H1 (cell line): Measurements from ENCODE around the gene ARHGEF11.

Experiments used
- ATF3 ChIP-seq: IDR thresholded peaks from 2 replicates; pipeline ENCODE4 v1.6.1; 2011; ENCODE audit warnings: low read depth, mild to moderate bottlenecking, low read length; ENCODE audit not compliant: insufficient read depth
- CTCF ChIP-seq, 3 experiments: IDR thresholded peaks; 1 replicate in 2 of 3; 2 replicates in 1 of 3; pipeline versions ENCODE4 v1.5.1 to v1.6.1; 2011; ENCODE audit warnings: low read length in 3 of 3, mild to moderate bottlenecking in 3 of 3, inconsistent platforms in 2 of 3, low read depth in 1 of 3, moderate library complexity in 1 of 3; ENCODE audit not compliant: insufficient read depth in 1 of 3; ENCODE audit errors: control extremely low read depth in 1 of 3
- EGR1 ChIP-seq: IDR thresholded peaks from 2 replicates; pipeline ENCODE4 v1.6.1; 2011; ENCODE audit warnings: low read depth, low read length, borderline replicate concordance
- EP300 ChIP-seq, 2 experiments: IDR thresholded peaks; 1 replicate in 1 of 2; 2 replicates in 1 of 2; pipeline ENCODE4 v1.6.1; 2011 to 2012; ENCODE audit warnings: low read depth in 2 of 2, low read length in 2 of 2, mild to moderate bottlenecking in 2 of 2, borderline replicate concordance in 1 of 2, inconsistent platforms in 1 of 2, moderate library complexity in 1 of 2
- EZH2 ChIP-seq: fragments of 200-600 bp; sonication (generic); IDR thresholded peaks from 2 replicates; pipeline ENCODE4 v1.7.1; 2012; ENCODE audit warnings: low read depth, mild to moderate bottlenecking, moderate library complexity, low read length, inconsistent platforms; ENCODE audit not compliant: severe bottlenecking
- SUZ12 ChIP-seq: fragments of 200-600 bp; sonication (generic); IDR thresholded peaks from 2 replicates; pipeline ENCODE4 v1.6.1; 2012; ENCODE audit warnings: mild to moderate bottlenecking, inconsistent platforms, low read length, moderate library complexity, mixed read lengths

- TF ChIP-seq SUZ12 = no peak
- TF ChIP-seq EGR1 = no peak
- TF ChIP-seq EZH2 = no peak
- no peak for TF ChIP-seq CTCF (IDR thresholded peaks at IDR 0.05; ENCODE audit: control extremely low read depth in 1 of 3, insufficient read depth in 1 of 3, low read depth in 1 of 3, low read length in 3 of 3)
- no peak for TF ChIP-seq ATF3
- TF ChIP-seq EP300 (IDR thresholded peaks at IDR 0.05; ENCODE audit: borderline replicate concordance in 1 of 2, low read depth in 2 of 2, low read length in 2 of 2) = no peak
These were observed 149.6 kb downstream of the ARHGEF11 start for GRCh38 chr1:156895927-156896326.
